Peyer's patch (tissue), 4 donors: ENCODE results near the gene ZNF473. TPM values are rescaled to one million over a fixed set of nuclear protein-coding genes. Genes with fewer than 3 reads are reported as not detected.
"Not testable (repeated sequence)": the region's sequence is repeated elsewhere in the genome, so short reads cannot be mapped to it uniquely, and the experiment has no call there.

ENCODE experiments used
- DNase-seq, 3 donors: peaks; one replicate each; pipeline ENCODE4 v3.0.0-alpha.2; 2017 to 2019
- H3K27ac ChIP-seq, 4 donors: fragments of 200-600 bp; sonication (generic); one replicate each; pipeline ENCODE4 v1.5.1; 2016 to 2019
- H3K27me3 ChIP-seq, 2 donors: fragments of 200-600 bp; sonication (generic); one replicate each; pipeline ENCODE4 v1.5.1; 2019
- H3K36me3 ChIP-seq, 3 donors: fragments of 200-600 bp; sonication (generic); one replicate each; pipeline ENCODE4 v1.5.1; 2016 to 2019
- H3K4me1 ChIP-seq, 4 donors: fragments of 200-600 bp; sonication (generic); one replicate each; pipeline ENCODE4 v1.5.1; 2016 to 2019
- H3K4me3 ChIP-seq, 4 donors: fragments of 200-600 bp; sonication (generic); 1 replicate in 3 of 4; 2 replicates in 1 of 4; pipeline ENCODE4 v1.5.1; 2016 to 2019; ENCODE audit warnings: mild to moderate bottlenecking in 1 of 4
- H3K9me3 ChIP-seq, 4 donors: fragments of 200-600 bp; sonication (generic); one replicate each; pipeline ENCODE4 v1.5.1; 2016 to 2019; ENCODE audit warnings: mild to moderate bottlenecking in 1 of 4
- CTCF ChIP-seq, 6 experiments: fragments of 450-650 bp in 4 of 6; fragments of 200-600 bp in 2 of 6; sonication (generic) in 1 of 6; IDR thresholded peaks; one replicate each; pipeline ENCODE4 v1.5.1; 2017 to 2019; ENCODE audit warnings: antibody characterized with exemption in 6 of 6, mild to moderate bottlenecking in 3 of 6, moderate library complexity in 1 of 6
- POLR2A ChIP-seq, 2 donors: fragments of 450-650 bp; IDR thresholded peaks; one replicate each; pipeline ENCODE4 v1.5.1; 2017; ENCODE audit warnings: antibody characterized with exemption in 2 of 2, mild to moderate bottlenecking in 2 of 2, moderate library complexity in 2 of 2
- total RNA-seq, 4 donors: library from RNA; depleted of rRNA; stranded (reverse); fragments of >200 nt; gene quantifications; one replicate each; pipeline ENCODE4 v1.1.0, GENCODE V29; 2016

The ZNF473 gene
- total RNA-seq, 4 donors from 2014 or later: 7.5 to 14.9 (median 9.2) TPM

- Histone ChIP-seq H3K27ac (no peak overlapping the region), H3K36me3 (no peaks in the 10 kb centered on the region), H3K4me1 (no peaks in the 10 kb centered on the region), H3K4me3 (no peak overlapping the region), H3K27me3 (no peaks in the 10 kb centered on the region), H3K9me3 (peaks cover 0 to 23% (median 8%) of the 10 kb centered on the region in 4 donors)
- DNase-seq: no peak
- TF ChIP-seq POLR2A (IDR thresholded peaks at IDR 0.05) (no peak), CTCF (IDR thresholded peaks at IDR 0.05) (no peak)
These were observed 34.3 kb downstream of the ZNF473 start for GRCh38 chr19:50060107-50060506.

- no peak for DNase-seq
- H3K27me3 ChIP-seq: no peaks in the 10 kb centered on the region
These were observed 35.8 kb downstream of the ZNF473 start for GRCh38 chr19:50061650-50062049.

GRCh38 chr19:50065938-50066337, 40.1 kb downstream of the ZNF473 start:
- Histone ChIP-seq H3K9me3 (no peaks in the 10 kb centered on the region), H3K4me1 (no peaks in the 10 kb centered on the region), H3K27ac (no peak overlapping the region), H3K27me3 (no peaks in the 10 kb centered on the region), H3K36me3 (no peaks in the 10 kb centered on the region), H3K4me3 (no peak overlapping the region)
- TF ChIP-seq POLR2A (IDR thresholded peaks at IDR 0.05) (no peak), CTCF (IDR thresholded peaks at IDR 0.05) (no peak)
- no peak for DNase-seq

More at GRCh38 chr19:50061650-50062049, 35.8 kb downstream of the ZNF473 start:
- Histone ChIP-seq H3K4me1 (no peaks in the 10 kb centered on the region), H3K4me3 (no peak overlapping the region), H3K27ac (no peak overlapping the region), H3K9me3 (peaks cover 0 to 23% (median 8%) of the 10 kb centered on the region in 4 donors), H3K36me3 (no peaks in the 10 kb centered on the region)
- TF ChIP-seq CTCF (IDR thresholded peaks at IDR 0.05) (no peak), POLR2A (IDR thresholded peaks at IDR 0.05) (no peak)

GRCh38 chr19:50067575-50067974, 41.8 kb downstream of the ZNF473 start:
- no peaks in the 10 kb centered on the region for H3K4me1 ChIP-seq
- no peaks in the 10 kb centered on the region for H3K9me3 ChIP-seq
- no peaks in the 10 kb centered on the region for H3K36me3 ChIP-seq
- DNase-seq: no peak
- no peaks in the 10 kb centered on the region for H3K27me3 ChIP-seq
- H3K4me3 ChIP-seq: no peak overlapping the region
- no peak for TF ChIP-seq POLR2A (IDR thresholded peaks at IDR 0.05)
- TF ChIP-seq CTCF (IDR thresholded peaks at IDR 0.05): no peak
- H3K27ac ChIP-seq: no peak overlapping the region

- not testable (repeated sequence) for H3K27me3 ChIP-seq, H3K27ac ChIP-seq, H3K4me3 ChIP-seq, H3K4me1 ChIP-seq, H3K36me3 ChIP-seq, H3K9me3 ChIP-seq, DNase-seq
These were observed 42.6 kb downstream of the ZNF473 start for GRCh38 chr19:50068382-50068781.

- not testable (repeated sequence) for H3K9me3 ChIP-seq, H3K36me3 ChIP-seq, DNase-seq, H3K27me3 ChIP-seq, H3K4me1 ChIP-seq, H3K4me3 ChIP-seq, H3K27ac ChIP-seq
These were observed 49.3 kb downstream of the ZNF473 start for GRCh38 chr19:50075076-50075475.

- H3K27ac ChIP-seq, H3K4me3 ChIP-seq, DNase-seq, H3K4me1 ChIP-seq, H3K27me3 ChIP-seq, H3K36me3 ChIP-seq, H3K9me3 ChIP-seq: not testable (repeated sequence)
These were observed 50.0 kb downstream of the ZNF473 start for GRCh38 chr19:50075644-50076372.

- not testable (repeated sequence) for H3K27ac ChIP-seq, H3K36me3 ChIP-seq, H3K4me1 ChIP-seq, H3K4me3 ChIP-seq, H3K27me3 ChIP-seq, DNase-seq, H3K9me3 ChIP-seq
These were observed 51.0 kb downstream of the ZNF473 start for GRCh38 chr19:50076581-50077355.

GRCh38 chr19:50079014-50079413, 53.2 kb downstream of the ZNF473 start:
- H3K27me3 ChIP-seq, DNase-seq, H3K4me1 ChIP-seq, H3K9me3 ChIP-seq, H3K36me3 ChIP-seq, H3K4me3 ChIP-seq, H3K27ac ChIP-seq: not testable (repeated sequence)

GRCh38 chr19:50084440-50084839, 58.6 kb downstream of the ZNF473 start:
- H3K4me3 ChIP-seq, DNase-seq, H3K27me3 ChIP-seq, H3K27ac ChIP-seq, H3K4me1 ChIP-seq, H3K9me3 ChIP-seq, H3K36me3 ChIP-seq: not testable (repeated sequence)
